GM19023 (cell line): ENCODE measurements around the gene SLC6A9.
A peak's percentile ranks its signal among the peaks of the same experiment; 100 is the strongest.

ENCODE experiments used
- ATAC-seq: cut with Tn5 transposase; IDR thresholded peaks from one replicate; pipeline ENCODE4 v1.9.1; 2021; ENCODE audit warnings: mild to moderate bottlenecking, moderate library complexity; ENCODE audit not compliant: unreplicated experiment

Gene SLC6A9

GRCh38 chr1:44048532-44049215, 17.4 kb upstream of the SLC6A9 start:
- ATAC-seq: no peak

- ATAC-seq: no peak
These were observed 15.9 kb upstream of the SLC6A9 start for GRCh38 chr1:44047131-44047530.

GRCh38 chr1:44045064-44045463, 13.8 kb upstream of the SLC6A9 start:
- no peak for ATAC-seq

- no peak for ATAC-seq
These were observed 13.0 kb upstream of the SLC6A9 start for GRCh38 chr1:44044071-44044801.

GRCh38 chr1:44043176-44044070, 12.2 kb upstream of the SLC6A9 start:
- no peak for ATAC-seq

GRCh38 chr1:44040846-44041245, 9.6 kb upstream of the SLC6A9 start:
- no peak for ATAC-seq

- ATAC-seq: no peak
These were observed 9.2 kb upstream of the SLC6A9 start for GRCh38 chr1:44040418-44040817.

- no peak for ATAC-seq
These were observed 7.8 kb upstream of the SLC6A9 start for GRCh38 chr1:44038876-44039657.

GRCh38 chr1:44037154-44037553, 5.9 kb upstream of the SLC6A9 start:
- no peak for ATAC-seq

- ATAC-seq: no peak
These were observed 5.3 kb upstream of the SLC6A9 start for GRCh38 chr1:44036409-44037139.

GRCh38 chr1:44035726-44036408, 4.6 kb upstream of the SLC6A9 start:
- ATAC-seq: no peak

GRCh38 chr1:44034976-44035716, 3.9 kb upstream of the SLC6A9 start:
- ATAC-seq: no peak

GRCh38 chr1:44034423-44034822, 3.2 kb upstream of the SLC6A9 start:
- no peak for ATAC-seq

- no peak for ATAC-seq
These were observed 2.5 kb upstream of the SLC6A9 start for GRCh38 chr1:44033756-44034155.

- no peak for ATAC-seq
These were observed 1.8 kb upstream of the SLC6A9 start for GRCh38 chr1:44033041-44033575.

- ATAC-seq: no peak
These were observed 1.0 kb upstream of the SLC6A9 start for GRCh38 chr1:44032170-44032790.

- peak; percentile 18 for ATAC-seq
These were observed 534 bp downstream of the SLC6A9 start for GRCh38 chr1:44030605-44031251.
